ENCODE results near the gene NDUFC2. TPM values are rescaled to one million over a fixed set of nuclear protein-coding genes. Genes with fewer than 3 reads are reported as not detected.

NDUFC2 gene
- total and polyA plus RNA-seq, 2 experiments from 2014 or later: 123 to 689 TPM

GRCh38 chr11:78037056-78037455 is 42.6 kb downstream of the NDUFC2 start:
- TF ChIP-seq, protein P1, sequence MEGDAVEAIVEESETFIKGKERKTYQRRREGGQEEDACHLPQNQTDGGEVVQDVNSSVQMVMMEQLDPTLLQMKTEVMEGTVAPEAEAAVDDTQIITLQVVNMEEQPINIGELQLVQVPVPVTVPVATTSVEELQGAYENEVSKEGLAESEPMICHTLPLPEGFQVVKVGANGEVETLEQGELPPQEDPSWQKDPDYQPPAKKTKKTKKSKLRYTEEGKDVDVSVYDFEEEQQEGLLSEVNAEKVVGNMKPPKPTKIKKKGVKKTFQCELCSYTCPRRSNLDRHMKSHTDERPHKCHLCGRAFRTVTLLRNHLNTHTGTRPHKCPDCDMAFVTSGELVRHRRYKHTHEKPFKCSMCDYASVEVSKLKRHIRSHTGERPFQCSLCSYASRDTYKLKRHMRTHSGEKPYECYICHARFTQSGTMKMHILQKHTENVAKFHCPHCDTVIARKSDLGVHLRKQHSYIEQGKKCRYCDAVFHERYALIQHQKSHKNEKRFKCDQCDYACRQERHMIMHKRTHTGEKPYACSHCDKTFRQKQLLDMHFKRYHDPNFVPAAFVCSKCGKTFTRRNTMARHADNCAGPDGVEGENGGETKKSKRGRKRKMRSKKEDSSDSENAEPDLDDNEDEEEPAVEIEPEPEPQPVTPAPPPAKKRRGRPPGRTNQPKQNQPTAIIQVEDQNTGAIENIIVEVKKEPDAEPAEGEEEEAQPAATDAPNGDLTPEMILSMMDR (IDR thresholded peaks at IDR 0.05; ENCODE audit: low read depth, low read length): no peak
- Histone ChIP-seq H3K27me3 (no peaks in the 10 kb centered on the region), H3K36me3 (no peaks in the 10 kb centered on the region), H3K4me1 (ENCODE audit: low read depth) (no peaks in the 10 kb centered on the region), H3K27ac (no peak overlapping the region), H3K9me3 (ENCODE audit: low read depth) (no peaks in the 10 kb centered on the region), H3K4me3 (no peak overlapping the region)
- no peak for DNase-seq (ENCODE audit: low read depth in 1 of 2, low spot score in 1 of 2)

- no peaks in the 10 kb centered on the region for H3K36me3 ChIP-seq
- no peaks in the 10 kb centered on the region for H3K4me1 ChIP-seq (ENCODE audit: low read depth)
- no peaks in the 10 kb centered on the region for H3K9me3 ChIP-seq (ENCODE audit: low read depth)
- TF ChIP-seq, protein P1 (IDR thresholded peaks at IDR 0.05; ENCODE audit: low read depth, low read length): no peak
- no peak overlapping the region for H3K4me3 ChIP-seq
- H3K27me3 ChIP-seq: no peaks in the 10 kb centered on the region
- DNase-seq (ENCODE audit: low read depth in 1 of 2, low spot score in 1 of 2): no peak
- H3K27ac ChIP-seq: no peak overlapping the region
Measured at GRCh38 chr11:78036313-78036712, 43.3 kb downstream of the NDUFC2 start.

- H3K9me3 ChIP-seq (ENCODE audit: low read depth): no peaks in the 10 kb centered on the region
- no peak for DNase-seq (ENCODE audit: low read depth in 1 of 2, low spot score in 1 of 2)
- TF ChIP-seq, protein P1 (IDR thresholded peaks at IDR 0.05; ENCODE audit: low read depth, low read length): no peak
Measured at GRCh38 chr11:78034623-78035022, 45.0 kb downstream of the NDUFC2 start.

GRCh38 chr11:78033040-78033439 is 46.6 kb downstream of the NDUFC2 start:
- Histone ChIP-seq H3K27ac (no peak overlapping the region), H3K9me3 (ENCODE audit: low read depth) (no peaks in the 10 kb centered on the region), H3K27me3 (no peaks in the 10 kb centered on the region), H3K4me3 (no peak overlapping the region), H3K36me3 (no peaks in the 10 kb centered on the region), H3K4me1 (ENCODE audit: low read depth) (peaks cover 8% of the 10 kb centered on the region)
- no peak for DNase-seq (ENCODE audit: low read depth in 1 of 2, low spot score in 1 of 2)
- TF ChIP-seq, protein P1 (IDR thresholded peaks at IDR 0.05; ENCODE audit: low read depth, low read length): no peak

More at GRCh38 chr11:78034623-78035022, 45.0 kb downstream of the NDUFC2 start:
- Histone ChIP-seq H3K4me3 (no peak overlapping the region), H3K27me3 (no peaks in the 10 kb centered on the region), H3K4me1 (ENCODE audit: low read depth) (peaks cover 8% of the 10 kb centered on the region), H3K27ac (no peak overlapping the region), H3K36me3 (no peaks in the 10 kb centered on the region)

GRCh38 chr11:78032090-78032489 is 47.6 kb downstream of the NDUFC2 start:
- H3K4me1 ChIP-seq (ENCODE audit: low read depth): peaks cover 8% of the 10 kb centered on the region
- H3K4me3 ChIP-seq: no peak overlapping the region
- no peaks in the 10 kb centered on the region for H3K27me3 ChIP-seq
- TF ChIP-seq, protein P1 (IDR thresholded peaks at IDR 0.05; ENCODE audit: low read depth, low read length): no peak
- DNase-seq (ENCODE audit: low read depth in 1 of 2, low spot score in 1 of 2): peak in 1 of 2 donors; percentile 63
- no peaks in the 10 kb centered on the region for H3K36me3 ChIP-seq
- peak overlapping the region; percentile 43 for H3K27ac ChIP-seq
- H3K9me3 ChIP-seq (ENCODE audit: low read depth): no peaks in the 10 kb centered on the region

DNA sequence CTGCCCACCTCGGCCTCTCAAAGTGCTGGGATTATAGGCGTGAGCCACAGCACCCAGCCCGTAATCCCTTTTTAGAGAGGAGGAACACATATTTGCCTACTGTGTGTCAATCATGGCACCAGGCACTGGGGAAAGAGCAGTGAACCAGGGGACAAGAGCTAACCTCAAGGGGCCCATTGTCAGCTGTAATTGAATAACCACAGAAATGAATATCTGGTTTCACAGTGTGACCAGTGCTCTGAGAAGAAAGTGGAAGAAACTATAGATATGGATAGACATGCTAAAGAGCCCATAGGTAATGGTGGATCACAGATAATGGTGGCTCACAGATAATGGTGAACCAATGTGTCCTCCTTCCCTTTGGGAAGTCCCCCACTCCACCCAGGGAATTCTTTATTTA is 48.0 kb downstream of the NDUFC2 start:
- no peaks in the 10 kb centered on the region for H3K36me3 ChIP-seq
- no peaks in the 10 kb centered on the region for H3K27me3 ChIP-seq
- H3K4me1 ChIP-seq (ENCODE audit: low read depth): peaks cover 8% of the 10 kb centered on the region
- TF ChIP-seq, protein P1 (IDR thresholded peaks at IDR 0.05; ENCODE audit: low read depth, low read length): no peak
- no peak overlapping the region for H3K4me3 ChIP-seq
- H3K27ac ChIP-seq: peak overlapping the region; percentile 43
- H3K9me3 ChIP-seq (ENCODE audit: low read depth): no peaks in the 10 kb centered on the region
- DNase-seq (ENCODE audit: low read depth in 1 of 2, low spot score in 1 of 2): no peak

Data from cardiac muscle cell (in vitro differentiated cells and primary cell).